K562 treated with DMSO at 1 percent for 4 hours (cell line): Measurements from ENCODE around the gene PDXP. TPM values are rescaled to one million over a fixed set of nuclear protein-coding genes. Genes with fewer than 3 reads are reported as not detected.

Source experiments
- total RNA-seq: library from RNA; unstranded; fragments of 300-600 nt; gene quantifications from 2 replicates; pipeline ENCODE4 v1.2.3, GENCODE V29; 2022; ENCODE audit not compliant: insufficient read depth

PDXP gene, protein sequence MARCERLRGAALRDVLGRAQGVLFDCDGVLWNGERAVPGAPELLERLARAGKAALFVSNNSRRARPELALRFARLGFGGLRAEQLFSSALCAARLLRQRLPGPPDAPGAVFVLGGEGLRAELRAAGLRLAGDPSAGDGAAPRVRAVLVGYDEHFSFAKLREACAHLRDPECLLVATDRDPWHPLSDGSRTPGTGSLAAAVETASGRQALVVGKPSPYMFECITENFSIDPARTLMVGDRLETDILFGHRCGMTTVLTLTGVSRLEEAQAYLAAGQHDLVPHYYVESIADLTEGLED
- total RNA-seq: 56.4 and 62.4 TPM in 2 replicates

DNA sequence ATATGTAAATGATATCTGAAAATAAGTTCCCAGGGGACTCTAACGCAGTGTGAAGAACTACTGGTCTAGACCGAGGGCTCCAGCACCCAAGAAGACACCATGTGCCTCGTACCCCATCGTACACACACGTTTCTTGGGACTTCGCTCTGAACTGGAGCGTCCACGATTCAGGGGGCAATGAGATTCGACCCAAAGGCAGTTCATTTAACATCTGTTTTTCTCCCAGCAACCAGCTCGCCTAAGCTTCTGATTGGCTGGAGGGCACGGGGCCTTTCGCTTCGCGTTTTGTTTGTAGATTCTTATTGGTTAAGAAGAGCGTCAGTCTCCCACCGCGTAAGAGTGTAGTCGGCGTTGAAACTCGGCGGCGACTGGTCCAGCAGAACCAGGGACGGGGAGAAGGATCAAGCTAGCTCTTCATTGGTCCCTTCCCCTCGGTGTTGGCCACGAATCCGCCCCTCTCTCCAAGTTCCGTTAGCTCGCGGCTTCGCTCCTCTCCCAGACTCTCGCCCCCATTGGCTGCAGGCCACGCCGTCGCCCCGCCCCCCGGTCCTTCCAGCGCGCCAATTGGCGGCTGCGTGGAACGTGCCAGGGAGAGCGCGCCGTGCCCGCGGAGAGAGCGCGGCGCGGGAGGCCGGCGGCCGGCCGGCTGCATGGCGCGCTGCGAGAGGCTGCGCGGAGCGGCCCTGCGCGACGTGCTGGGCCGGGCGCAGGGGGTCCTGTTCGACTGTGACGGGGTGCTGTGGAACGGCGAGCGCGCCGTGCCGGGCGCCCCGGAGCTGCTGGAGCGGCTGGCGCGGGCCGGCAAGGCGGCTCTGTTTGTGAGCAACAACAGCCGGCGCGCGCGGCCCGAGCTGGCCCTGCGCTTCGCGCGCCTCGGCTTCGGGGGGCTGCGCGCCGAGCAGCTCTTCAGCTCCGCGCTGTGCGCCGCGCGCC is at the start of gene PDXP:
Gene PDXP, plus strand, starts transcription at position 591 of the 933 bp plus-strand sequence. Its CDS starts 60 bp downstream, at position 651.

DNA sequence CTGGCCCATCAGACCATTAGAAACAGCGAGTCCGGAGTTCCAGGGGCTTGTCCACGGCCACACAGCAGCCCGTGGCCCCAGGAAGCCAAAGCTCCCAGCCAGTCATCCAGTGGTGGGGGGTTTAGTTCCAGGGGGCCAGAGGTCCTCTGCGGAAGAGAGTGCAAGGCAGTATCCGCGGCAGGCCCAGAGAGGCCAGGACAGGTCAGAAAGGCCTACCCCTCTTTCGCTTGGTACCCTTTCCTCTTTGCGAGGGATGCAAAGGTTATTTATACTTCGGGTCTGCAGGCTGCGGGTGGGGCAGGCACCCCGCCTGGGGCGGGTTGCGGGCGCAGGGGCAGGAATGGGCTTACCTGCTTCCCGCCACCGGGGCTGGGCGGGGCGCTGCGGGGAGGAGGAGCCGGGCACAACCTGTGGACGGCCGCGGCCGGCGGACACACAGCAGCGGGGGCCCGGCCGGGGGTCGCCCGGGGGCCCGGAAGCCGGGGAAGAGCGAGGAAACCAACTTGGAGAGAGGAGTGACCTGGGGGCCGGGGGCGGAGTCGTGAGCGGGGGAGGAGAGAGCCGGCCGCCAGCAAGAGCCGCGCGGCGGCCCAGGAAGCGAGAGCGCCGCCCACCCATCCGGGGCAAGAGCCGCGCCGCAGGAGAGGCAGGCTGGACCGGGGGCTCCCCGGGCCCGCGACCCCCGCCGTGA is 19.3 kb upstream of the PDXP start, which contains the start of gene SH3BP1:
Gene SH3BP1, plus strand, starts transcription at position 600 of the 691 bp plus-strand sequence. CDS start 119 bp downstream, outside the sequence.

DNA sequence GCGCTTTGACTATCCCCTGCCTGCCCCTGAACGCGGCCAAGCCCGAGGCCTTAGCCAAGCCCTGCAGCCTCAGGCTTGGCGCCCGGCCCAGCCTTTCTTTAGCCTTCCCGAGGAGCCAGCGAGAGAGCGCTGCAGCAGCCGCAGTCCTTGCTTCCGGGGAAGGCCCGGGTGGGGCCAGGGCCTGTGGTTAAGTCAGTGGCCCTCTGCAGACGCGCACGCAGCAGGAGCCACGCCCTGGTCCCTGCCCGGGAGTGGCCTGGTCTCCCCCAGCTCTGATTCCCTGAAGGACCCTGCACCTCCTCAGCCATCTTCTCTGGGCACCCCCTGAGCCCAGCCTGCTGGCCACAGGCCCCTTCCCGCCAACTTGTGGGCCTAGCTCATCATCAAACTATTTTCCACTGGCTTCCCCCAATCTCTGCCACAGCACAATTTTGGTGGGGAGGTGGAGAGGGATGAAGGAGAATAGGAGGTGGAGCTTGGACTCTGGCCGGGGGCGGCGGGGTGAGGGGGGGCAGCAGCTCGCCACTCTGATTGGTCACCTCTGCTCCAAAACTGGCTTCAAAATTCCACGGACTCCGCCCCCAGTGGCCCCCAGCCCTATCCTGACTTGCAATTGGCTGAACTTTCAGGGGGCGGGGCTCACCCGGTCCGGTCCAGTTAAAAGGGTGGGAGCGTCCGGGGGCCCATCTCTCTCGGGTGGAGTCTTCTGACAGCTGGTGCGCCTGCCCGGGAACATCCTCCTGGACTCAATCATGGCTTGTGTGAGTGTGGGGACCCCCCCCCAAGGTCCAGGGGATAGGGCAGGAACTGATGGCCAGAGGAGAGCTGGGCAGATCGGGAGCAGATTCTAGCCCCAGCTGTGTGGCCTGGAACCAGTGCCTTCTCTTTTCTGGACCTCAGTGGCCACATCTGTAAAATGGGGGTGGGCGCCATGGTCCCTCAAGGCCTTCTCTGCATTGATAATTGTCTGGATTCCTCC is 16.7 kb downstream of the PDXP start, which contains the start of gene LGALS1:
Gene LGALS1, plus strand, starts transcription at position 686 of the 979 bp plus-strand sequence. Its CDS starts 67 bp downstream, at position 753.

DNA sequence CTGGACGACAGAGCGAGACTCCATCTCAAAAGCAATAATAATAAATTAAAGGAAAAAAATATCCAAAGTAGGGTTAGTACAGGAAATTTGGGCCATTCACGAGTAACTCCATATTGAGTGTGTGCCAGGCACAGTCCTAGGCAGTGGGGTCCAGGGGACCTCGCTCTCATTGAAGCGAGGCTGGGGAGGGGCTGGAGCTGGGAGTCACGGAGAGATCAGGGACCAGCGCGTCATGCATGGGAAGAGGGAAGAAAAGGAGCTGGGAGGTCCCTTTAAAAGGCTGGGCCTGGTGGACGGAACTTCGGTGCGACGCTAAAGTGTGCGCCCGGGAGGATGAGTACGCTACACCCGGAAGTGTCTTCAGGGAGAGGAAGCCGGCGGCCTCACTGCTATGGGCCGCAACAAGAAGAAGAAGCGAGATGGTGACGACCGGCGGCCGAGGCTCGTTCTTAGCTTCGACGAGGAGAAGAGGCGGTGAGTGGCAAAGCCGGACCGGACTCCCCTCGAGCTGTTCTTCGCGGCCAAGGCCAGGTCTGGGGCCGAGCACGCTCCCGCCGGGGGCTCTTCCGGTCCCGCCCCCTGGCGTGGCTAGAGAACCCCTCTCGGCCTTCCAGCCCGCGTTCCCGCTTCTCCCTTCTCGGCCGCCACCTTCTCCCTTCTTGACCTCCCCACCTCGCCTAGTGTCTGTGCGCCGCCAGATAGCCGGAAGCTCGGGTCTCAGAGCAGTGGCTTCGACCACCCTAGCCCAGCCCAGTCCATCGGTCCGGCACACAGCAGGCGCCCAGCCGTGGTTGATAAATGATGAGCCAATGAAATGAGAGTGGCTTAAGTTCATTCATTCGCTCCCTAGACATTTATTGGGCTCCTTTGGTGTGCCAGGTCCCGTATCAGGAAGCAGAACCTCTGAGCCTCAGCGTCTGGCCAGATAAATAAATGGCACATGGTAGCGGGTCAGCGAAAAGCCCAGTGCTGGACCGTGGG is 27.8 kb downstream of the PDXP start, which contains the start of gene NOL12:
Gene NOL12, plus strand, starts transcription at position 342 of the 981 bp plus-strand sequence. Its CDS starts 50 bp downstream, at position 392.

DNA sequence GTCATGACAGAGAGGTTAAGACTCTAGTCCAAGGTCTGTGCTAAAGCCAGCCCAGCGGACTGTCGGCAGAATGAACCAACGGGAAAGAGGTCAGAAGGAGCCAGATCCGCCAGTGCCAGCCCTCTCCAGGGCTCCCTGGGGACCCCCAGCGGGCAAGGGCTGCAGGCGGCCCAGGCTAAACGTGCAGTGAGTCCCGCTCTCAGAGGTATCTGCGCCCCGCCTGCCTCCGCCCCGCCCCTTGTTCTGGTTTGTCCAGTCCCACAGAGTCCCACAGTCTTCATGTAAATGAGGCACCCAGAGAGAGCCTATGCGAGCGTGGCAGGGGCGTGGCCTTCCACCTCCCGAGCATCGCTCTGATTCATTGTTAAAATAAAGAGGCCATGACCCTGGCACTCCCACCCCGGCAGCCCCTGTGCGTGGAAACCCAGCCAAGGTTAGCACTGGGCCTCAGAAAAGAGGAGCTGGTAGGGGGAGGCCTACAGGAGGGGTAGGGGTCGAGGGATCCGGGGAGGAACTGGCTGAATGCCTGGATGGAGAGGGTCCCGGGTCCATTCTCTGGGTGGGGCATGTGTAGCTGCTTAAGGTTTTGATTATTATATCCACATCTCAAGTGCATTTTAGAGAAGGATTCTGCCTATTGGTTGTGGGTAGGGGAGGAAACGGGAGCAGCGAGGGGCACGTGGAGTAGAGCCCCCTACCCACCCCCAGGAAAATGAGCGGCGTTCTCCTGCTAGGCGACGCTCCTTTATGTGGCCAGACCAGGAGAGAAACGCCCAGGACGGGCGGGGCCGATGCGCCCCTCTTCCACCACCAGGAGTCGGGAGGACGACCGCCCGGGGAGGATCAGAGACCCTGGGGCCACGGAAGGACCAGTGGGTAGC is 38.4 kb downstream of the PDXP start, which contains the start of gene TRIOBP:
Gene TRIOBP, plus strand, starts transcription at position 392 of the 881 bp plus-strand sequence. CDS start 4,318 bp downstream, outside the sequence.

Other genes starting within 250 kb of the PDXP start
- not detected in 2 replicates for gene ELFN2, start 231.2 kb upstream of the PDXP start, total RNA-seq
- gene MFNG, start 172.3 kb upstream of the PDXP start, total RNA-seq: not detected in 2 replicates
- 2.2 and 2.7 TPM in 2 replicates for gene CARD10, start 139.3 kb upstream of the PDXP start, total RNA-seq
- 29.2 and 35.2 TPM in 2 replicates for gene CDC42EP1, start 98.2 kb upstream of the PDXP start, total RNA-seq
- not detected in 2 replicates for gene LGALS2, start 78.6 kb upstream of the PDXP start, total RNA-seq
- gene GGA1, start 49.9 kb upstream of the PDXP start, total RNA-seq: 31.6 and 41.7 TPM in 2 replicates
- gene SH3BP1, start 19.1 kb upstream of the PDXP start, total RNA-seq: 21.7 and 23.1 TPM in 2 replicates
- 1,252 and 1,444 TPM in 2 replicates for gene LGALS1, start 16.9 kb downstream of the PDXP start, total RNA-seq
- gene NOL12, start 27.6 kb downstream of the PDXP start, total RNA-seq: 6.8 and 8.9 TPM in 2 replicates
- 11.4 and 13.4 TPM in 2 replicates for gene TRIOBP, start 38.3 kb downstream of the PDXP start, total RNA-seq
- 90.4 and 102 TPM in 2 replicates for gene GCAT, start 149.2 kb downstream of the PDXP start, total RNA-seq
- 0.88 and 1.4 TPM in 2 replicates for gene GALR3, start 164.7 kb downstream of the PDXP start, total RNA-seq
- gene ANKRD54, start 185.6 kb downstream of the PDXP start, total RNA-seq: 58.7 and 75.7 TPM in 2 replicates
- 646 and 720 TPM in 2 replicates for gene EIF3L, start 190.7 kb downstream of the PDXP start, total RNA-seq
- gene MICALL1, start 247.6 kb downstream of the PDXP start, total RNA-seq: 27.1 and 30.8 TPM in 2 replicates